ENCODE data around the gene ERFE. TPM values are rescaled to one million over a fixed set of nuclear protein-coding genes. Genes with fewer than 3 reads are reported as not detected.

Gene ERFE
- total and polyA plus RNA-seq, 9 of the 15 experiments (the other 6 are each of a cell fraction or from before 2014, with no cell fraction given) = 0.55 to 8.2 (median 3.7) TPM

- TF ChIP-seq E2F6 (IDR thresholded peaks at IDR 0.05; ENCODE audit: borderline replicate concordance in 1 of 2, extremely low read depth in 1 of 2, insufficient read depth in 1 of 2, insufficient read length in 1 of 2, low read depth in 1 of 2, low read length in 1 of 2, poor library complexity in 1 of 2, severe bottlenecking in 1 of 2) (peak; percentile 92 to 99), RBM25 (IDR thresholded peaks at IDR 0.05; ENCODE audit: low read depth, low read length, severe bottlenecking) (peak; percentile 12), MGA (IDR thresholded peaks at IDR 0.05) (peak; percentile 88), ZNF589 (CRISPR knock-in tag; IDR thresholded peaks at IDR 0.05; ENCODE audit: low read depth) (no peak), OTX1 (CRISPR knock-in tag; IDR thresholded peaks at IDR 0.05) (no peak), E2F1 (CRISPR knock-in tag; IDR thresholded peaks at IDR 0.05) (peak; percentile 40; the same call in 1 of the 2 replicates), ZNF12 (CRISPR knock-in tag; IDR thresholded peaks at IDR 0.05) (no peak)
Observed at GRCh38 chr2:238203094-238203972, 44.6 kb downstream of the ERFE start, which contains the start of gene ILKAP (continued).

Measured in K562 (cell line).